ENCODE data around the gene TAF1B.
A peak's percentile ranks its signal among the peaks of the same experiment; 100 is the strongest.
"Not testable (repeated sequence)": the region's sequence is repeated elsewhere in the genome, so short reads cannot be mapped to it uniquely, and the experiment has no call there.

The TAF1B gene

DNA sequence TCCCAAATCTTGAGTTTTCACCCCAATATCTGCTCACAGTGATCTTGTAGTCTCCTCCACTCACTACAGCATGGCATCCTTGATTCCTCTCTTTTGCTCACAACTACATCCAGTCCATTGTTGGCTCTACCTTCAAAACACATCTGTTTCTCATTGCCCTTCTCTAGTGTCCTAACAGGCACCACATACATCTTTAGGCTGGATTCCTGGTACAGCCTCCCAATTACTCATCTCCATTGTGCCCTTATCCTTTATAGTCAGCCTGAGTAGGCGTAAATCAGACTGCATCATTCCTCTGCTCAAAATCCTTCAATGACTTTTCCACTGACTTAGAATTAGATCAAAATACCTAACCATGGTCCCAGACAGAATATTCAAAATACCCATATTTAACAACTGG is 10.7 kb upstream of the TAF1B start:
- no peak for DNase-seq (ENCODE audit: low read depth)

DNA sequence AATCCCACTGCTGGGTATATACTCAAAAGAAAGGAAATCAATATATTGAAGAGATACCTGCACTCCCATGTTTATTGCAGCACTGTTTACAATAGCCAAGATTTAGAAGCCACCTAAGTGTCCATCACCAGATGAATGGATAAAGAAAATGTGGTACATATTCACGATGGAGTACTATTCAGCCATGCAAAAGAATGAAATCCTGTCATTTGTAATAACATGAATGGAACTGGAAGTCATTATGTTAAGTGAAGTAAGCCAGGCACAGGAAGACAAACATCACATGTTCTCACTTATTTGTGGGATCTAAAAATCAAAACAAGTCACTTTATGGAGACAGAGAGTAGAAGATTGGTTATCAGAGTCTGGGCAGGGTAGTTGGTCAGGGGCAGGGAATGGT is 8.2 kb upstream of the TAF1B start:
- DNase-seq (ENCODE audit: low read depth) = not testable (repeated sequence)

DNA sequence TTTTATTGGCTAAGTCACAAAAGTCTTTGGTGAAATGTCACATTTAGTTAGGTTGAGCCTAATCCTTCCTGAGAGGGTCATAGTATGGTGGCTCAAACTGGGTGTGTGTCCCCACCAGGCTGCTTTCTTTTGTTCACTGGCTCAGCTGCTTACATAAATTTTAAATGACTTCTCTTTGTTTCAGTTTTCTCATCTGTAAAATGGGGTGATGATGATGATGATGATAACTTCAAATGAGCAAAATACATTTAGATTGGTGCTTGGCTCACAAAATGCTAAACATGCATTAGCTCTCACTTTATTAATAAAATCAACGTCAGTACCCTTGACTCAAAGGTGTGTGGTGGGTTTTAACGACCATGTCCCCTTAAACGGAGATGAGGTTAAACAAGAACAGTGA is 7.2 kb upstream of the TAF1B start:
- no peak for DNase-seq (ENCODE audit: low read depth)

DNA sequence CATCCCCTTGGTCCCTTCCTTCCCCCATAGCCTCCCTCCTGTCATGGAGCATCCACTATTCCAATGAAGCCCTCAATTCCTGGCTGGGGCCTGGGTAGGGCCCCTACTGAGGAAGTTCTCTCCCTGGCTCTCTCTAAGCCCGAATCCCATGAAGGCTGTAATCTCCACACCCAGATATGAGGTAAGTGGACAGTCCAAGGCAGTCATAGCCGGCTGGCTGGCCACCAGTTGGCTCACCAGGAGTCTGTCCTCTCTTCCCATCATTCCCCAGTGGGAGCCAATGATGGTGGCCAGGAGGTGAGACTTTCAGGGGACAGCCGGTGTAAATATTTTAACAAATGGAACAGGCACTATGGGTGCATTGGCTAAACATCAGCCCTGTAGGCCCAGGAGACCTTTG is 6.8 kb upstream of the TAF1B start:
- no peak for DNase-seq (ENCODE audit: low read depth)

DNA sequence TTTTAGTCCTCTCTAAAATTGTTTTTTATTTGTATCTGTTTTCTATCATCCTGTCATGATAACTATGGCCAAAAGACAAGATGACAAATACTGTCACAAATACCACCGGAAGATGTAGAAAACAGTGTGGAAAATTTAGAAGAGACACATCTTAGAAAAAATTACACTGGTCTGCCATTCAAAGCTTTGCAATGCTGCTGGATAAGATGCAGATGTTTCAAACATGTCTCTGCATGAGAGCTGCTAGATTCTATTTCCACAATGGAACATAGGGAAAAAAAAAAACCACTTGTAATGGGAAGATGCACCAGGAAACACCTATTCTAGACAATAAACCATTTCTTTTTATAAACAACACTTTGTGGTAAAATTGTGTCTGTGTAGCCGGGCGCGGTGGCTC is 5.8 kb upstream of the TAF1B start:
- no peak for DNase-seq (ENCODE audit: low read depth)

DNA sequence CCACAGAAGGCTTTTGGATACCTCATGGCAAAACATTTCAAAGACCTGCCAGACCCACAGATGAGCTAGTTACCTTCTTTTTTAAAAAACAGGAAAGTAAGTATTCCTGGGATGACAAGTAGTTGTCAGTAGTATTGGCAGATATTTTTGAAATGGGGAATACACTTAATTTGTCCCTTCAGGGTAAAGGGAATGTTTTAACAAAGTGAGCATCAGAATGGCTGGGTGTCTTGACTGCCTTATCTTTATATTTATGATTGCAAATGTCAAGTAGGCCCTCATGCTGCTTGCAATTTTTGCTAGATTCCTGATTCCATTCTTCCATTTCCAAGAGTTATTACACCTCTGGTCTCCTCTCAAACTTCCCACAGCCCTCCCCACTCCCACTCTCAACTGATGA is 4.9 kb upstream of the TAF1B start:
- DNase-seq (ENCODE audit: low read depth) = no peak

DNA sequence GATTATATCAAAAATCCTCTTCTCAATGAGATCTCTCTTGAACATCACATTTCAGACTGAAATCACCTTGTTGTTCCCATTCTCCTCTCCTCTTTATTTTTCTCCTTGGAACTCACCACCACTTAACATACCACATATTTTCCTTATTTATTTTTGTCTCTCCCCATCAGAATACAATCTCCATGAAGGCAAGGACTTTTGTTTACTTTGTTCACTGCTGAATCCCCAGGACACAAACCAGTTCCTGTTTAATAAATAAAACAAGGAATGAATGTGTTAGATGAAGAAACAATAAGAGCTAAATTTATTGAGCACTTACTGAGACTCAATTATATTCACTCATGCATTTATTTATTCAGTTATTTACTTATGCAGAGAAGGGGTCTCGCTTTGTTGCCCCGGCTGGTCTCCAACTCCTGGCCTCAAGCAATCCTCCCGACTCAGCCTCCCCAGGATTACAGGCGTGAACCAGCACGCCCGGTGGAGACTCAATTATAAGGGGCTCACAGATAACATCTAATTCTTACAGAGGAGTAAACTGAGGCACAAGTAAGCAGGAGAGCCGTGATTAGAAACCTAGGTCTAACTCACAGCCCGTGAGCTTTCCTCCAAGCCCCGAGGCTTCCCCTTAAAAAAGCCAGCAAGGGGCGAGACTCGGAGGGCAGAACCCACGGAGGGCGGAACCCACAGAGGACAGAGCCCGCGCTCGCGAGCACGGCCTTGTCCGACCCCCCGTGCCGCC is 616 bp upstream of the TAF1B start:
- no peak for DNase-seq (ENCODE audit: low read depth)

DNA sequence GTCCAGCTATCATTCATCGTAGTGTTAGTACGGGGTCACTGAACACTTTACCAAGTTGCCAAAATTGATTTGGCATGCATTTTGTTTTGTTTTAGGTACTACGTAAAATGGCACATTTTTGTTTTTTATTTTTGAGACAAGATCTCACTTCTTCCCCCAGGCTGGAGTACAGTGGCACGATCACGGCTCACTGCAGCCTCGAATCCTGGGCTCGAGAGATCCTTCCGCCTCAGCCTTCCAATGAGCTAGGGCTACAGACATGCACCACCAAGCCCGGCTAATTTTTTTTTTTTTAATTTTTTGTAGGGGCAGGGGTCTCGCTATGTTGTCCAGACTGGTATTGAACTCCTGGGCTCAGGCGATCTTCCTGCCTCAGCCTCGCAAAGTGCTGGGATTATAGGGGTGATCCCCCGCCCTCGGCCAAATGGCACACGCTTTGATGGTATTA is 786 bp downstream of the TAF1B start:
- no peak for DNase-seq (ENCODE audit: low read depth)

DNA sequence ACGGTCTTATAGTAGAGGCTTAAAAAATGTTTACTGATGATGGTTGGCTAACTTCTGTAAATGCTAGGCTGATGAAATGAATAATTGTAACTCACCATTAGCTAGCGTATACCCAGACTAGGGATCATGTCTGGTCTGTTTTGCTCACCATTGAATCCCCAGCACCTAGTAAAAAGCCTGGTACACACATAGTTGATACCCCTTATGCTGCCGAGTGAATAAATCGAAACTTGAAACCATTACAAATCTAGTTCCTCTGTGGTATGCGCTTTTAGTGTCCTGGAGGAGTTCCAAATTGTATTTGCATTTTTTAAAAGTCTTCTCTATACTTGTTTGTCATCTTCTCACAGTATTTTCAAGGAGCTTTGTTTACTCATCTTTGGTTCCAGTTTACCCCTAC is 1.3 kb downstream of the TAF1B start:
- no peak for DNase-seq (ENCODE audit: low read depth)

DNA sequence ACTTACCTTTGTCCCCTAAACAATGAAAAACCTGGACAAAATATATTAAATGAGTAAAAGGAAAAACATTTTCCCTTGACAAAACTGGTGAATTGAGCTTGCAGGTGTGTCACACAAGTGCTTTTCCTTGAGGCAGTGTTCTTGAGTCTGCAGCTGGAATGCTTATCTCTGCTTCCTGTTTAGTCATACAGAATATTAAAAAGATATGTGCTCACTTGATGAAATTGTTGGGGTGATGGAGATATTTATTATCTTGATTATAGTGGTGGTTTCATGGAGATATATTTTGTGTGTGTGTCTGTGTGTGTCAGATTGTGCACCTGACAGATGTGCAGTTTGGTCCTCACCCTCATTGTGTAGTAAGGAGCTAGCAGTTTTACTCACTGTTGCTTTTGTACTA is 3.3 kb downstream of the TAF1B start:
- peak; percentile 54 for DNase-seq (ENCODE audit: low read depth)

DNA sequence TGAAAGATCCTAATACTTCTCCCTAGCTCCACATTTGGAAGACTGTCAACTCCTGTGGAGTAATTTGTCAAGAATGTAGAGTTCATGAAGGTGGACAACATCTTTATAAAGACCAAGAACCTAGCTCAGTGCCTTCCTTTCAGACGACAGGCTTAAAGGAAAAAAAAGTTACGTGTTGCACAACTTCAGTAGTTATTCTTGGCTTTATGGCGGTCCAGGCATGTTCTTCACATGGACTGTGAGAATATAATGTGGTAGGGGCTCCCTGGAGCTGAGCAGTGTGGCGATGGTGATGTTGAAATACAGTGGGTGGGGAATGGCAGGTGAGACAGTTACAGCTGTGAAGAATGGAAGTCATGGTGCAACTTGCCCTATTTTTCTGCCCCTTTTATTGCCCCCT is 3.9 kb downstream of the TAF1B start:
- DNase-seq (ENCODE audit: low read depth) = no peak

DNA sequence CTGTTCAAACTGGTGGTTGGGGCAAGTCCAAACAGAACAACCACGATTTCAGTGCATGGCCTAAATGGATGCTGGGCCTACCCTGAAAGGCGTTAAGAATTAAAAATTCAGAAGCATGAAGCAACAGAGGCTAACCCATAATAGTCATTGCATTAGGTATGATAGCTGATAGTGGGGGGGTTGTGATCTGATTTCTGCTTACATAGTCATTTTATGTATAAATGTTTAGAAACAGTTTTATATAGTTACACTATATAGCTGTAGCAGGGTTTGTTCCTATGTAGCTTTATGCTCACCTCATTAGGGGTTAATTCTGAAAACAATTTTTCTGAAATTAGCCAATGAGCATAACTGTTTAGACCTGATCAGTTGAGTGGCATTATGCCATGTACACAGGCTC is 9.6 kb downstream of the TAF1B start:
- DNase-seq (ENCODE audit: low read depth) = no peak

DNA sequence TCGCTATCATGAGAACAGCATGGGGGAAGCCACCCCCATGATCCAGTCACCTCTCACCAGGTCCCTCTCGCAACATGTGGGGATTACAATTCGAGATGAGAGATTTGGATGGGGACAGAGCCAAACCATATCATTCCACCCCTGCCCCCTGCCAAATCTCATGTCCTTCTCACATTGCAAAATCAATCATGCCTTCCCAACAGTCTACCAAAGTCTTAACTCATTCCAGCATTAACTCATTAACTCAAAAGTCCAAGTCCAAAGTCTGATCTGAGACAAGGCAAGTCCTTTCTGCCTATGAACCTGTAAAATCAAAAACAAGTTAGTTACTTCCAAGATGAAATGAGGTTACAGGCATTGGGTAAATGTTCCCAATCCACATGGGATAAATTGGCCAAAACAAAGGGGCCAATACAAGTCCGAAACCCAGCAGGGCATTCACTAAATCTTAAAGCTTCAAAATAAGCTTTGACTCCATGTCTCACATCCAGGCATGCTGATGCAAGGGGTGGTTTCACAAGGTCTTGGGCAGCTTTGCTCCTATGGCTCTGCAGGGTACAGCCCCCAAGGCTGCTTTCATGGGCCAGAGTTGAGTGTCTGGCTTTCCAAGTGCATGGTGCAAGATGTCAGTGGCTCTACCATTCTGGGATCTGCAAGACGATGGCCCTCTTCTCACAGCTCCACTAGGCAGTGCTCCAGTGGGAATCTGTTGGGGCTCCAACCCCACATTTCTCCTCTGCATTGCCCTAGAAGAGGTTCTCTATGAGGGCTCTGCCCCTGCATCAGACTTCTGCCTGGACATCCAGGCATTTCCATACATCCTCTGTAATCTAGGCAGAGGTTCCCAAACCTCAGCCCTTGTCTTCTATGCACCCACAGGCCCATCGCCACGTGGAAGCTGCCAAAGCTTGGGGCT is 14.8 kb downstream of the TAF1B start:
- no peak for DNase-seq (ENCODE audit: low read depth)

DNA sequence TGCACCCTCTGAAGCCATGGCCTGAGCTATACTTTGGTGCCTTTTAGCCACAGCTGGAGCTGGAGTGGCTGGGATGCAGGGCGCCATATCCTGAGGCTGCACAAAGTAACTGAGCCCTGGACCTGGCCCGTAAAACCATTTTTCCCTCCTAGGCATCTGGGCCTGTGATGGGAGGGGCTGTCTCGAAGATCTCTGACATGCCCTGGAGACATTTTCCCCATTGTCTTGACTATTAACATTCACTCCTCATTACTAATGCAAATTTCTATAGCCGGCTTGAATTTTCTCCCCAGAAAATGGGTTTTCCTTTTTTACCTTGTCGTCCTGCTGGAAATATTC is 15.4 kb downstream of the TAF1B start:
- no peak for DNase-seq (ENCODE audit: low read depth)

DNA sequence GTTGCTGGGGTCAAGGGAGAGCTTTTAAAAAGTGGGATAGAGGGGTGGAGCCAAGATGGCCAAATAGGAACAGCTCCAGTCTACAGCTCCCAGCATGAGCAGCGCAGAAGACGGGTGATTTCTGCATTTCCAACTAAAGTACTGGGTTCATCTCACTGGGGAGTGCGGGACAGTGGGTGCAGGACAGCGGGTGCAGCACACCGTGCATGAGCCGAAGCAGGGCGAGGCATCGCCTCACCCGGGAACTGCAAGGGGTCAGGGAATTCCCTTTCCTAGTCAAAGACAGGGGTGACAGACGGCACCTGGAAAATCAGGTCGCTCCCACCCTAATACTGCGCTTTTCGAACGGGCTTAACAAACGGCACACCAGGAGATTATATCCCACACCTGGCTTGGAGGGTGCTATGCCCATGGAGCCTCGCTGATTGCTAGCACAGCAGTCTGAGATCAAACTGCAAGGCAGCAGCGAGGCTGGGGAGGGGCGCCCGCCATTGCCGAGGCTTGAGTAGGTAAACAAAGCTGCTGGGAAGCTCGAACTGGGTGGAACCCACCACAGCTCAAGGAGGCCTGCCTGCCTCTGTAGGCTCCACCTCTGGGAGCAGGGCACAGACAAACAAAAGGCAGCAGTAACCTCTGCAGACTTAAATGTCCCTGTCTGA is 17.8 kb downstream of the TAF1B start:
- not testable (repeated sequence) for DNase-seq (ENCODE audit: low read depth)

DNA sequence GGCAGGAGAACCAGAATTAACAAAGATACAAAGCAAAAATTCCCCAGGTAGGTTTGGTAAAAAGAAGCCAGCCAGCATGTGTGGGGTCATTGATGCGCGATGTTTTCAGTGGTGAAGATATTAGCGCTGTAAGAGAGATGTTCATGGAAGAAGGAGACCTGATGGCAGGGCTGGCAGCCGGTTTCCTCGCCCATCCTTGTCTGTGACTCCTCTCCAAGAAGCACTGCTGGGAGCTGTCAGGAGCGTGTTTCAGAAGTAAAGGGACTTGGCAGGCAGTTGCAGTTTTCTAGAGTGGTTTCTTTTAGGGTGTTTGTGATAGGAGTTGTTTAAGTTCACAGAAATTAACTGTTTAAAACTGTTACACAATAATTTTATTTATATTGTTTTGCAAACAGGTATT is 24.6 kb downstream of the TAF1B start:
- no peak for DNase-seq (ENCODE audit: low read depth)

DNA sequence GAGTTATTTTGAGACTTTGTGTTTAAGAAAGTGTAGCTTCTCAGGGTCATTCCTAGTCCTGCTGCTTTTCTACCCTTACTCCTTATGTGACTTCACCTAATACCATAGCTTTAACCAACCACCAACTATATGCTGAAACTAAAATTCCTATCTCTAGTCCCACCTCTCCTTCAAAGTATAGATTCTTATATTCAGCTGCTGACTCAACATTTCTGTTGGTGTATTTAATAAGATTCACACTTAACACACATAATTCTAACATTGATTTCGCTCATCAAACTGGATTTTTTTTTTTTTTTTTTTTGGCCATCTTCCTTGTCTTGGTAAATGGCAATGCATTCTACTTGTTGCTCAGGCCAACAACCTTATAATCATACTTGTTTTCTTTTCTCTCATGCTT is 30.1 kb downstream of the TAF1B start:
- no peak for DNase-seq (ENCODE audit: low read depth)

DNA sequence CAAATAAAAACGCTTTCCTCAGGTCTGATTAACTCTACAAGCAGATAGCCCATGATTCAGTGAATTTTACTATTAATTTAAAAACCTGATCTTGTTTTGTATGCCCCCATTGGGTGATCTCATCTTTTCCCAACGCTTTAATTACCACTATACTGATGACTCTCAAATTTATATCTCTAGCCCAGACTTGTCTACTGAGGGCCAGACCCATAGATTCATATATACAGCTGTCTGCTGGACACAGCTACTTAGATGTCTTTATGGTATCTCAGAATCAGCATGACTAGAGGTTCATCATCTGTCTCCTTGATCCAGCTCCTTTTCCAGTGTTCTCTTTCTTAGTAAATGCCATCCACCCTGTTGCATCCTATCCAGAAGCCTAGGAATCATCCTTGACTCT is 33.8 kb downstream of the TAF1B start:
- no peak for DNase-seq (ENCODE audit: low read depth)

DNA sequence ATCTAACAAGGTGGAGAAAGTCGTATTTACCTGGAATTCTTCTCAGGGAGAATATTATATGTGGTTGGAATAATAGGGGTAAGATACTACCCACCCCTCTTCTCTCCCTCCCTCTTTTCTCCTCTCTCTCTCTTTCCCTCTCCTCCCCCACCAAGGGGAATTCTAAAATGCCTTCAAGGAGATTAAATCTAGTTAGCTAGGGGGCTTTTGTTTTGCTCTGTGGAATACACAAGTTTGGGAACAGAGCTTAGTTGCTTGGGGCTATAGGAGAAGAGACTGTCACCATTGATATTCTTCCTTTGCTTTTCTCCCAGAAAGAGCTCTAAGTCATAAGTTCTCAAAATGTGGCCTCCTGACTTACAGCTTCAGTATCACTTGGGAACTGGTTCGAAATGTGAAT is 34.5 kb downstream of the TAF1B start:
- no peak for DNase-seq (ENCODE audit: low read depth)

DNA sequence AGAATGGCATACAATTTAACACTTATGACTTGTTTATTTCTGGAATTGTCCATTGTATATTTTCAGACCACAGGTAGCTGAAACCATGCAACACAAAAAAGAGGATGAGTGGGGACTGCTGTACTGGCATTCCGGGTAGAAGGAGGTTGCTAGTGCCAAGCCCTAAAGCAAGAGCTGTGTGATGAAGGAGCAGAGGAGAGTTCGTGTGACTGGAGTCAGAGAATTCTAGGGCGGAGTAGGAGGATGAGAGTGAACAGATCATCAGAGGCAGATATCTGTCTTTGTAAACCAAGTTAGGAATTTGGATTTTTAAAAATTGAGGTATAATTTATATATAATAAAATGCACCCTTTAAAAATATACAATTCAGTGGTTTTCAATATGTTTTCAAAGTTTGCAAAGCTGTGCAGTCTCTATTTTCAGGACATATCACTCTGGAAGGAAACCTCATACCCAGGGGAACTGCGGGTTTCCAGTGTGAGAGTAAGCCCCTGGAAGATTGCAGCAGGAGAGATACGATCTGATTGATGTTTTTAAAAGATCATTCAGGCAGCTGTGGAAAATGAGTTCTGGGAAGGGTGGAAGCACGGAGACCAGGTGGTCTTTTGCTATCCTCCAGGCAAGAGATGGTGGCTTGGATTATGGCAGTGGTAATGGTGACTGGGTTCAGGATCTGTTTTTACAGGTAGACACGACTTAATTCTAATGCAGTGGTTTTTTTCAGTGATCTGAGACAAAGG is 36.4 kb downstream of the TAF1B start:
- DNase-seq (ENCODE audit: low read depth) = no peak

DNA sequence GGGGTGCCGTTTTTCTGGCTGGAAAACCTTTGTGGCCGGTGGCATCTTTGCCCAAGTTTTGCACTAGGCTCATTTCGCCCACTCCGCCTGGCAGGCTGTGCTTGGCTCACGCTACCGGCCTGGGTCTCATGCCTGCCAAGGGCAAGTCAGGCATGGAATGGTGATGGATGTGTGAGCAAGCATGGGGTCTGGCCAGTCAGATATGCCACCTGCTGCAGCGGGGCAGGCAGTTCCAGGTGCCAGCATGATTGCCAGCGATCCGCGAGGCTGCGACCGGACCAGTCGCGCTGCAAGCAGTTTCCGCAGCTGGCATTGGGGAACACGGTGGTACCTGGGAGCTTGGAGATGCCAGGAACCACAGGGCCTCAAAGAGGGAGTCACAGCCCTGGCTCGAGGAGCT is 40.6 kb downstream of the TAF1B start:
- DNase-seq (ENCODE audit: low read depth) = no peak

DNA sequence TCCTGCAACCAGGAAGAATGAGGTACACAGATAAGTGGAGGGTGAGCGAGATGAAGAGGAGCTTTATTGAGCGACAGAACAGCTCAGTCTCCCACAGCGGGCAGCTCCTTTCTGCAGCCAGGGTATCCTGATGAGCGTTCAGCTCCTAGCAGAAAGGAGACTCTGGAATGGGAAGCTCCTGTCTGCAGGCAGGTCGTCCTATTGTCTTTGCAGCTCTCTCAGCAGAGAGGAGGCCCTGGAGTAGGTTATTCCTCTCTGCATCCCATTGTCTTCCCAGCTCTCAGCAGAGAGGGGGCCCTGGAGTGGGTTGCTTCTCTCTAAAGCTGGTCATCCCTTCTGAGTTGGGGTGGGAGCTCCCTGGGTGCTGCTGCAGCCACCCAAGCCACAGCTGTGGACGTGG is 41.2 kb downstream of the TAF1B start:
- DNase-seq (ENCODE audit: low read depth) = no peak
